ENCODE data around the gene FHDC1. TPM values are rescaled to one million over a fixed set of nuclear protein-coding genes. Genes with fewer than 3 reads are reported as not detected.
"Not testable (repeated sequence)": the region's sequence is repeated elsewhere in the genome, so short reads cannot be mapped to it uniquely, and the experiment has no call there.

The FHDC1 gene
- total RNA-seq, 1 experiment from 2014 or later = 0.95 TPM

DNA sequence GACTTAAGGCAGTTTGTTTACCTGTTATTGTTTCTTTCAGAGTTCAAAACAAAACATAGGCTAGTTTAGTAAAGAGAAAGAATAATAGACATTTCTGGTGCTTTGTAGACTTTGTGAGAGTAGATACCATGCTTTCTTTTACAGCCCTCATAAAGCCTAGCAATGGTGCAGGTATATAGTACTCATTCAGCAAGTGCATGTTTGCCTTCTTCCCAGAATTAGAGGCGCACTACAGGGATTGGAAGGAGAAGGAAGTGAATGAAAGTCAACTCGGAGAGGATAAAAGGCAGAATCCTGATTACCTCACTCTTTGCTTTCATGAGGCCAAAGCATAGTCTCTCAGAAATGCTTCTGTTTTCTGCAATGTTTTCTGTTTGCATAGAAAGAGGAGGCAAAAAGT is 43.1 kb upstream of the FHDC1 start:
- intact Hi-C loops (cut with micrococcal nuclease) = no loop called here
- H3K9ac ChIP-seq (ENCODE audit: low read length) = no peak overlapping the region
- H3K79me2 ChIP-seq (ENCODE audit: low read length) = no peaks in the 10 kb centered on the region
- no peaks in the 10 kb centered on the region for H3F3A ChIP-seq (ENCODE audit: low read length, unreplicated experiment)
- DNase-seq = no peak
- no peaks in the 10 kb centered on the region for H3K9me3 ChIP-seq (ENCODE audit: low read length)
- no peak for TF ChIP-seq EZH2 (IDR thresholded peaks at IDR 0.05; ENCODE audit: low read length, unreplicated experiment)
- no peak for TF ChIP-seq EZH2phosphoT487 (IDR thresholded peaks at IDR 0.05; ENCODE audit: borderline replicate concordance, low read length)
- TF ChIP-seq, protein P1, sequence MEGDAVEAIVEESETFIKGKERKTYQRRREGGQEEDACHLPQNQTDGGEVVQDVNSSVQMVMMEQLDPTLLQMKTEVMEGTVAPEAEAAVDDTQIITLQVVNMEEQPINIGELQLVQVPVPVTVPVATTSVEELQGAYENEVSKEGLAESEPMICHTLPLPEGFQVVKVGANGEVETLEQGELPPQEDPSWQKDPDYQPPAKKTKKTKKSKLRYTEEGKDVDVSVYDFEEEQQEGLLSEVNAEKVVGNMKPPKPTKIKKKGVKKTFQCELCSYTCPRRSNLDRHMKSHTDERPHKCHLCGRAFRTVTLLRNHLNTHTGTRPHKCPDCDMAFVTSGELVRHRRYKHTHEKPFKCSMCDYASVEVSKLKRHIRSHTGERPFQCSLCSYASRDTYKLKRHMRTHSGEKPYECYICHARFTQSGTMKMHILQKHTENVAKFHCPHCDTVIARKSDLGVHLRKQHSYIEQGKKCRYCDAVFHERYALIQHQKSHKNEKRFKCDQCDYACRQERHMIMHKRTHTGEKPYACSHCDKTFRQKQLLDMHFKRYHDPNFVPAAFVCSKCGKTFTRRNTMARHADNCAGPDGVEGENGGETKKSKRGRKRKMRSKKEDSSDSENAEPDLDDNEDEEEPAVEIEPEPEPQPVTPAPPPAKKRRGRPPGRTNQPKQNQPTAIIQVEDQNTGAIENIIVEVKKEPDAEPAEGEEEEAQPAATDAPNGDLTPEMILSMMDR (conservative IDR thresholded peaks at IDR 0.05; ENCODE audit: low read depth, low read length) = no peak
- POLR2A ChIA-PET (ENCODE audit: unreplicated experiment) = interaction anchor here (0.6 kb wide), 1 partner anchor 448 kb away, joined by 4 read pairs; no protein-coding TSS in a partner anchor
- H3K27me3 ChIP-seq (ENCODE audit: low read length) = no peaks in the 10 kb centered on the region
- peaks cover 11% of the 10 kb centered on the region for H3K4me1 ChIP-seq (ENCODE audit: insufficient read depth, low read length)
- H3K27ac ChIP-seq (ENCODE audit: low read length) = no peak overlapping the region
- CTCF ChIA-PET = no interaction called here
- ATAC-seq = no peak
- H3K36me3 ChIP-seq (ENCODE audit: low read depth, low read length) = peaks cover 3% of the 10 kb centered on the region; the same call in 1 of the 2 replicates
- H3K4me3 ChIP-seq (ENCODE audit: low read length) = no peak overlapping the region
- H3K4me2 ChIP-seq (ENCODE audit: low read length) = no peak overlapping the region
- H2AFZ ChIP-seq (ENCODE audit: low read length) = no peak overlapping the region
- no peaks in the 10 kb centered on the region for H4K20me1 ChIP-seq (ENCODE audit: low read length)
- H3K9me2 ChIP-seq (replicated peaks; ENCODE audit: low read length) = no peaks in the 10 kb centered on the region
- BruUV-seq (replicated peaks) = no TSS peak

DNA sequence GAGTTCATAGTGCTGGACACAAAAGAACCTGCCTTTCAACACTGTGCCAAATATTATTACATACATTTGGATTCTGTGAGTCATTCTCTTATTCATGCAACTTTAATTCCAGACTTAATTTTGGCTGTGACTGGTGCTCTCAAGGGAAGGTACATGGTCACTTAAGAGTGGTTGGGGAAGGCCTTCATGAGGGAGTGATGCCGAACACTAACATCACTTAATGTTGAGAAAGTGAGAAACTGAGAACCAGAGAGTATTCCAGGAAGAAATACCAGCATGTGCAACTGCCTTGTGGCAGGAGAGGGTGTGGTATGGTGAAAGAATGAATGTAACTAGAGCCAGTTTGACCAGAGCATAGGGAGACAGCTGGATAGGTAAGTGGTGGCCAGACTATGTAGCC is 41.5 kb upstream of the FHDC1 start:
- Histone ChIP-seq H3K4me2 (ENCODE audit: low read length) (peak overlapping the region; percentile 20), H3K9me3 (ENCODE audit: low read length) (no peaks in the 10 kb centered on the region), H3K4me3 (ENCODE audit: low read length) (no peak overlapping the region), H3K9ac (ENCODE audit: low read length) (no peak overlapping the region), H2AFZ (ENCODE audit: low read length) (no peak overlapping the region), H3K27me3 (ENCODE audit: low read length) (no peaks in the 10 kb centered on the region), H3K27ac (ENCODE audit: low read length) (no peak overlapping the region), H3K79me2 (ENCODE audit: low read length) (no peaks in the 10 kb centered on the region), H3K36me3 (ENCODE audit: low read depth, low read length) (peaks cover 3% of the 10 kb centered on the region; the same call in 1 of the 2 replicates), H3K4me1 (ENCODE audit: insufficient read depth, low read length) (peaks cover 11% of the 10 kb centered on the region), H3K9me2 (replicated peaks; ENCODE audit: low read length) (no peaks in the 10 kb centered on the region), H3F3A (ENCODE audit: low read length, unreplicated experiment) (no peaks in the 10 kb centered on the region), H4K20me1 (ENCODE audit: low read length) (no peaks in the 10 kb centered on the region)
- ATAC-seq = peak; percentile 92
- no TSS peak for BruUV-seq (replicated peaks)
- ChIA-PET POLR2A (ENCODE audit: unreplicated experiment) (no interaction called here), CTCF (no interaction called here)
- DNase-seq = peak; percentile 63
- TF ChIP-seq EZH2 (IDR thresholded peaks at IDR 0.05; ENCODE audit: low read length, unreplicated experiment) (no peak), EZH2phosphoT487 (IDR thresholded peaks at IDR 0.05; ENCODE audit: borderline replicate concordance, low read length) (no peak)
- TF ChIP-seq, protein P1 (conservative IDR thresholded peaks at IDR 0.05; ENCODE audit: low read depth, low read length) = no peak
- intact Hi-C loops (cut with micrococcal nuclease) = no loop called here

DNA sequence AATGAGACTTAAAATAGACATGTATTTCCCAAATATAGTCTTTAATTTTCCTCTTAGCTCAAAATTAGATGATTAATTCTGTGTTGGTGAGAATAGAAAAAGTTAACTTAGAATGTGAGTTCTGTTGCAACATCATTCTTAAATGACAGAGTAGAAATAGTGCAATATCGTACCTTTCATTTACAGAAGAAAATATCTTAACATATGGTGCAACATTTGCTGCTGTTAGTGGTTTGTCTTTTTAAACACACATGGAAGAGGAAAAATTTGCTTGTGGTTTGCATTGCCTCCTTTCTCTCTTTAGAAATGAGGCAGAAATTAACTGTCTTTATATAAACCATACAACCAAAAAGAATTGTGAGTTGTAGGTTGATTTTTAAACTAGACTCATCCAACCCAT is 39.3 kb upstream of the FHDC1 start:
- Histone ChIP-seq H3K4me1 (ENCODE audit: insufficient read depth, low read length) (peaks cover 16% of the 10 kb centered on the region), H3K9me3 (ENCODE audit: low read length) (no peaks in the 10 kb centered on the region), H3K4me2 (ENCODE audit: low read length) (no peak overlapping the region), H3K27ac (ENCODE audit: low read length) (no peak overlapping the region), H3K9me2 (replicated peaks; ENCODE audit: low read length) (no peaks in the 10 kb centered on the region), H3F3A (ENCODE audit: low read length, unreplicated experiment) (no peaks in the 10 kb centered on the region), H2AFZ (ENCODE audit: low read length) (no peak overlapping the region), H3K9ac (ENCODE audit: low read length) (no peak overlapping the region), H3K4me3 (ENCODE audit: low read length) (no peak overlapping the region), H3K36me3 (ENCODE audit: low read depth, low read length) (no peaks in the 10 kb centered on the region), H3K27me3 (ENCODE audit: low read length) (no peaks in the 10 kb centered on the region), H3K79me2 (ENCODE audit: low read length) (no peaks in the 10 kb centered on the region), H4K20me1 (ENCODE audit: low read length) (no peaks in the 10 kb centered on the region)
- no peak for DNase-seq
- no TSS peak for BruUV-seq (replicated peaks)
- intact Hi-C loops (cut with micrococcal nuclease) = no loop called here
- TF ChIP-seq EZH2 (IDR thresholded peaks at IDR 0.05; ENCODE audit: low read length, unreplicated experiment) (no peak), EZH2phosphoT487 (IDR thresholded peaks at IDR 0.05; ENCODE audit: borderline replicate concordance, low read length) (no peak)
- TF ChIP-seq, protein P1 (conservative IDR thresholded peaks at IDR 0.05; ENCODE audit: low read depth, low read length) = no peak
- ChIA-PET CTCF (no interaction called here), POLR2A (ENCODE audit: unreplicated experiment) (no interaction called here)
- ATAC-seq = no peak

DNA sequence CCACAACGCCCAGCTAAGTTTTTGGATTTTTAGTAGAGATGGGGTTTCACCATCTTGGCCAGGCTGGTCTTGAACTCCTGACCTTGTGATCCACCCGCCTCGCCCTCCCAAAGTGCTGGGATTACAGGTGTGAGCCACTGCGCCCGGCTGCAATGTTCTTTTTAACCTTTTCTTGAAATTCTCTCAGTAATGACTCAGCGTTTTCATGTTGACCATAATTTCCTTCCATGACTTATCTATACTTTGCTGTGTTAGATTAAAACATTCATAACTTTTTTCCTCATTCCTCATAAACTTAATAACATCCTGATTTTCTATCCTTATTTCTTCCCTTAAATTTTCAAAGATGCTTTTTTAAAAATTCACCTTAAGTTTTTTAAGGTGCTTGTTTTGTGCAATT is 38.0 kb upstream of the FHDC1 start:
- H3K9me2 ChIP-seq (replicated peaks; ENCODE audit: low read length); H2AFZ ChIP-seq (ENCODE audit: low read length); H3K9me3 ChIP-seq (ENCODE audit: low read length); H3K27ac ChIP-seq (ENCODE audit: low read length); H3F3A ChIP-seq (ENCODE audit: low read length, unreplicated experiment); intact Hi-C loops (cut with micrococcal nuclease); BruUV-seq (replicated peaks); POLR2A ChIA-PET (ENCODE audit: unreplicated experiment); H3K36me3 ChIP-seq (ENCODE audit: low read depth, low read length); H3K9ac ChIP-seq (ENCODE audit: low read length); DNase-seq; H3K79me2 ChIP-seq (ENCODE audit: low read length); H4K20me1 ChIP-seq (ENCODE audit: low read length); CTCF ChIA-PET; ATAC-seq; H3K27me3 ChIP-seq (ENCODE audit: low read length); H3K4me2 ChIP-seq (ENCODE audit: low read length); H3K4me3 ChIP-seq (ENCODE audit: low read length): not testable (repeated sequence)
- H3K4me1 ChIP-seq (ENCODE audit: insufficient read depth, low read length) = peaks cover 16% of the 10 kb centered on the region
